IPS-18a (cell line): ENCODE measurements around the gene SHROOM1.
"Not testable (repeated sequence)": the region's sequence is repeated elsewhere in the genome, so short reads cannot be mapped to it uniquely, and the experiment has no call there.

Experiments
- H3K27ac ChIP-seq: one replicate; pipeline ENCODE4 v1.5.1; 2013; ENCODE audit warnings: low read length
- H3K27me3 ChIP-seq: one replicate; pipeline ENCODE4 v1.6.1; 2013; ENCODE audit warnings: mild to moderate bottlenecking, low read length; ENCODE audit not compliant: control insufficient read depth, insufficient read depth
- H3K36me3 ChIP-seq: one replicate; pipeline ENCODE4 v1.6.1; 2013; ENCODE audit warnings: low read depth, low read length; ENCODE audit not compliant: control insufficient read depth
- H3K4me1 ChIP-seq: one replicate; pipeline ENCODE4 v1.6.1; 2013; ENCODE audit warnings: low read depth, low read length; ENCODE audit not compliant: control insufficient read depth
- H3K4me3 ChIP-seq: one replicate; pipeline ENCODE4 v1.5.1; 2013; ENCODE audit warnings: low read length
- H3K9ac ChIP-seq: one replicate; pipeline ENCODE4 v1.6.1; 2013; ENCODE audit warnings: mild to moderate bottlenecking, low read length, moderate library complexity
- H3K9me3 ChIP-seq: one replicate; pipeline ENCODE4 v1.6.1; 2013; ENCODE audit warnings: low read depth, low read length; ENCODE audit not compliant: control insufficient read depth

Gene SHROOM1

GRCh38 chr5:132812123-132812765, 18.2 kb downstream of the SHROOM1 start:
- Histone ChIP-seq H3K27ac (no peak overlapping the region), H3K27me3 (peaks cover 74% of the 10 kb centered on the region), H3K9me3 (no peaks in the 10 kb centered on the region), H3K9ac (no peak overlapping the region), H3K36me3 (no peaks in the 10 kb centered on the region), H3K4me1 (peaks cover 7% of the 10 kb centered on the region), H3K4me3 (peak overlapping the region; percentile 32)

- Histone ChIP-seq H3K4me1 (peaks cover 10% of the 10 kb centered on the region), H3K27ac (no peak overlapping the region), H3K4me3 (no peak overlapping the region), H3K36me3 (no peaks in the 10 kb centered on the region), H3K9me3 (no peaks in the 10 kb centered on the region), H3K27me3 (peaks cover 58% of the 10 kb centered on the region), H3K9ac (no peak overlapping the region)
Observed at GRCh38 chr5:132810605-132811004, 19.8 kb downstream of the SHROOM1 start.

GRCh38 chr5:132808866-132809265, 21.6 kb downstream of the SHROOM1 start:
- H3K4me1 ChIP-seq, result peaks cover 10% of the 10 kb centered on the region
- H3K9ac ChIP-seq, result no peak overlapping the region
- no peak overlapping the region for H3K27ac ChIP-seq
- no peaks in the 10 kb centered on the region for H3K36me3 ChIP-seq
- no peak overlapping the region for H3K4me3 ChIP-seq
- H3K9me3 ChIP-seq, result no peaks in the 10 kb centered on the region
- peaks cover 41% of the 10 kb centered on the region for H3K27me3 ChIP-seq

GRCh38 chr5:132808448-132808847, 22.0 kb downstream of the SHROOM1 start:
- Histone ChIP-seq H3K36me3 (no peaks in the 10 kb centered on the region), H3K27ac (no peak overlapping the region)

GRCh38 chr5:132807163-132807838, 23.1 kb downstream of the SHROOM1 start:
- Histone ChIP-seq H3K9ac (no peak overlapping the region), H3K4me1 (peaks cover 4% of the 10 kb centered on the region), H3K36me3 (no peaks in the 10 kb centered on the region), H3K9me3 (no peaks in the 10 kb centered on the region), H3K27me3 (peaks cover 25% of the 10 kb centered on the region), H3K4me3 (no peak overlapping the region), H3K27ac (no peak overlapping the region)

More at GRCh38 chr5:132808448-132808847, 22.0 kb downstream of the SHROOM1 start:
- Histone ChIP-seq H3K9me3 (no peaks in the 10 kb centered on the region), H3K27me3 (peaks cover 37% of the 10 kb centered on the region), H3K9ac (no peak overlapping the region), H3K4me3 (no peak overlapping the region), H3K4me1 (peaks cover 10% of the 10 kb centered on the region)

GRCh38 chr5:132806804-132807162, 23.7 kb downstream of the SHROOM1 start:
- not testable (repeated sequence) for H3K4me1 ChIP-seq, H3K4me3 ChIP-seq, H3K27ac ChIP-seq, H3K36me3 ChIP-seq, H3K9me3 ChIP-seq, H3K9ac ChIP-seq
- H3K27me3 ChIP-seq, result peaks cover 20% of the 10 kb centered on the region

- H3K9me3 ChIP-seq, H3K9ac ChIP-seq, H3K4me3 ChIP-seq, H3K27ac ChIP-seq, H3K36me3 ChIP-seq, H3K4me1 ChIP-seq: not testable (repeated sequence)
- H3K27me3 ChIP-seq, result peaks cover 11% of the 10 kb centered on the region
Observed at GRCh38 chr5:132805872-132806271, 24.6 kb downstream of the SHROOM1 start.

- not testable (repeated sequence) for H3K4me3 ChIP-seq, H3K27me3 ChIP-seq, H3K4me1 ChIP-seq, H3K9ac ChIP-seq, H3K36me3 ChIP-seq, H3K9me3 ChIP-seq, H3K27ac ChIP-seq
Observed at GRCh38 chr5:132804219-132804618, 26.2 kb downstream of the SHROOM1 start.

- not testable (repeated sequence) for H3K27ac ChIP-seq, H3K9me3 ChIP-seq, H3K4me3 ChIP-seq, H3K9ac ChIP-seq, H3K27me3 ChIP-seq, H3K36me3 ChIP-seq, H3K4me1 ChIP-seq
Observed at GRCh38 chr5:132802685-132803066, 27.8 kb downstream of the SHROOM1 start.

GRCh38 chr5:132802044-132802684, 28.3 kb downstream of the SHROOM1 start:
- Histone ChIP-seq H3K27me3 (no peaks in the 10 kb centered on the region), H3K36me3 (no peaks in the 10 kb centered on the region), H3K4me1 (peaks cover 3% of the 10 kb centered on the region), H3K9ac (no peak overlapping the region), H3K27ac (no peak overlapping the region), H3K9me3 (no peaks in the 10 kb centered on the region), H3K4me3 (no peak overlapping the region)

GRCh38 chr5:132800545-132800944, 29.9 kb downstream of the SHROOM1 start:
- H3K4me1 ChIP-seq, result no peaks in the 10 kb centered on the region
- no peak overlapping the region for H3K9ac ChIP-seq
- H3K36me3 ChIP-seq, result no peaks in the 10 kb centered on the region
- no peaks in the 10 kb centered on the region for H3K9me3 ChIP-seq
- no peak overlapping the region for H3K27ac ChIP-seq
- H3K27me3 ChIP-seq, result no peaks in the 10 kb centered on the region
- H3K4me3 ChIP-seq, result no peak overlapping the region

GRCh38 chr5:132799392-132799791, 31.1 kb downstream of the SHROOM1 start:
- H3K36me3 ChIP-seq, result no peaks in the 10 kb centered on the region
- no peaks in the 10 kb centered on the region for H3K9me3 ChIP-seq

More at GRCh38 chr5:132799392-132799791, 31.1 kb downstream of the SHROOM1 start:
- Histone ChIP-seq H3K4me3 (no peak overlapping the region), H3K27me3 (no peaks in the 10 kb centered on the region), H3K9ac (no peak overlapping the region), H3K4me1 (no peaks in the 10 kb centered on the region), H3K27ac (no peak overlapping the region)
